HG03575 (cell line): Measurements from ENCODE around the gene CAMSAP2.
A peak's percentile ranks its signal among the peaks of the same experiment; 100 is the strongest.

Experiments
- ATAC-seq: cut with Tn5 transposase; IDR thresholded peaks from one replicate; pipeline ENCODE4 v1.9.1; 2021; ENCODE audit not compliant: unreplicated experiment, insufficient number of reproducible peaks, low FRiP score; ENCODE audit errors: extremely low read depth

CAMSAP2 gene

GRCh38 chr1:200904772-200905171 is 166.1 kb downstream of the CAMSAP2 start:
- no peak for ATAC-seq

GRCh38 chr1:200905411-200906052 is 166.8 kb downstream of the CAMSAP2 start:
- no peak for ATAC-seq

- ATAC-seq, result no peak
Measured at GRCh38 chr1:200906491-200906890, 167.8 kb downstream of the CAMSAP2 start.

DNA sequence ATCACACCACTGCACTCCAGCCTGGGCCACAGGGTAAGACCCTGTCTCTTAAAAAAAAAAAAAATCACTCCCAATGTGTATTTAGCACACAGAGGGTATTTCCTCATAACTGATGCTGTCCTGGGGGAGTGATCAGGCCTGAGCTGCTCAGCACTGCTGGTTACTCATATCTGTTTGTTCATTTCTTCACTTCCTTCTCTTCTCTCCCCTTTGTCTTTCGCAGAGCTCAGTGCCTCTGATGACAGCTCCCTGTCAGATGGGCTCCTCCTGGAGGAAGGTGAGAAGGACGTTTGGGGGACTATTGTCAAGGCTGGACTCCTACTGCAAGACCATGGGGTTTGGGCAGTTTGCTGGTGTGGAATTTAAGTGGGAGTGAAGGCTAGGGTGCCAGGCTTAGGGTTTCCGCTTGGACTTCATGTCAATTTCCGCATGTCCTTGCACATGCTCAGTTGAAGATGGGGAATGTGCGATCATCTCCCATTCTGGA is 169.0 kb downstream of the CAMSAP2 start:
- ATAC-seq, result peak; percentile 46

- no peak for ATAC-seq
Measured at GRCh38 chr1:200908191-200908868, 169.6 kb downstream of the CAMSAP2 start.

- ATAC-seq, result no peak
Measured at GRCh38 chr1:200909071-200909470, 170.4 kb downstream of the CAMSAP2 start.

- no peak for ATAC-seq
Measured at GRCh38 chr1:200909757-200910239, 171.1 kb downstream of the CAMSAP2 start.
